Raji (cell line): ENCODE measurements around the gene SHLD1.
A peak's percentile ranks its signal among the peaks of the same experiment; 100 is the strongest.

Experiments used
- POLR2A ChIP-seq: IDR thresholded peaks from 2 replicates; pipeline ENCODE4 v1.6.1; 2011; ENCODE audit warnings: low read depth, low read length, control low read depth; ENCODE audit not compliant: insufficient read depth

Gene SHLD1

GRCh38 chr20:5770231-5770986 is 20.2 kb downstream of the SHLD1 start:
- peak; percentile 30; the same call in 1 of the 2 replicates for TF ChIP-seq POLR2A

- TF ChIP-seq POLR2A: no peak
Measured at GRCh38 chr20:5770987-5771318, 20.8 kb downstream of the SHLD1 start.

- TF ChIP-seq POLR2A: no peak
Measured at GRCh38 chr20:5772704-5773103, 22.5 kb downstream of the SHLD1 start.

- no peak for TF ChIP-seq POLR2A
Measured at GRCh38 chr20:5773589-5773988, 23.4 kb downstream of the SHLD1 start.

- TF ChIP-seq POLR2A: no peak
Measured at GRCh38 chr20:5776077-5776476, 25.9 kb downstream of the SHLD1 start.

- no peak for TF ChIP-seq POLR2A
Measured at GRCh38 chr20:5779071-5779900, 29.1 kb downstream of the SHLD1 start.

- TF ChIP-seq POLR2A: no peak
Measured at GRCh38 chr20:5780846-5781217, 30.6 kb downstream of the SHLD1 start.

- TF ChIP-seq POLR2A: no peak
Measured at GRCh38 chr20:5781798-5782750, 31.9 kb downstream of the SHLD1 start.

- no peak for TF ChIP-seq POLR2A
Measured at GRCh38 chr20:5784735-5785134, 34.5 kb downstream of the SHLD1 start.

GRCh38 chr20:5785146-5785545 is 34.9 kb downstream of the SHLD1 start:
- no peak for TF ChIP-seq POLR2A

GRCh38 chr20:5786930-5787795 is 37.0 kb downstream of the SHLD1 start:
- no peak for TF ChIP-seq POLR2A

GRCh38 chr20:5787796-5788165 is 37.6 kb downstream of the SHLD1 start:
- no peak for TF ChIP-seq POLR2A

- TF ChIP-seq POLR2A: no peak
Measured at GRCh38 chr20:5788385-5788895, 38.2 kb downstream of the SHLD1 start.

- TF ChIP-seq POLR2A: no peak
Measured at GRCh38 chr20:5789827-5790226, 39.6 kb downstream of the SHLD1 start.
